ENCODE data around the gene MOK. TPM values are rescaled to one million over a fixed set of nuclear protein-coding genes. Genes with fewer than 3 reads are reported as not detected.

Gene MOK
- total RNA-seq, 1 experiment from 2014 or later, result 2.8 TPM

- no peak for DNase-seq
- Histone ChIP-seq H2BK120ac (ENCODE audit: low read depth, low read length, poor library complexity, severe bottlenecking) (no peak overlapping the region), H3K23me2 (ENCODE audit: insufficient read length, low read depth, low read length, poor library complexity, severe bottlenecking) (no peaks in the 10 kb centered on the region), H2BK20ac (ENCODE audit: low read depth, low read length, poor library complexity, severe bottlenecking) (no peak overlapping the region), H3K9me3 (ENCODE audit: control insufficient read depth, low read depth, low read length) (no peaks in the 10 kb centered on the region), H2BK12ac (ENCODE audit: insufficient read length, low read depth, low read length) (no peak overlapping the region), H3K18ac (ENCODE audit: insufficient read length, low read depth, low read length) (no peak overlapping the region), H4K20me1 (ENCODE audit: control insufficient read depth, insufficient read depth, insufficient read length) (no peaks in the 10 kb centered on the region), H2BK15ac (ENCODE audit: low read depth, low read length) (no peak overlapping the region), H3K56ac (ENCODE audit: insufficient read length, low read depth, low read length) (no peak overlapping the region), H3T11ph (ENCODE audit: low read length) (no peak overlapping the region), H4K8ac (replicated peaks; ENCODE audit: insufficient read length, low read depth, low read length) (no peak overlapping the region), H4K91ac (ENCODE audit: insufficient read length, low read depth, low read length) (no peak overlapping the region), H3K79me1 (ENCODE audit: insufficient read depth, low read depth, low read length, poor library complexity, severe bottlenecking) (no peaks in the 10 kb centered on the region), H3K23ac (ENCODE audit: insufficient read length, low read depth, low read length) (no peak overlapping the region), H3K27me3 (ENCODE audit: insufficient read depth, low read length) (no peaks in the 10 kb centered on the region), H2BK5ac (ENCODE audit: insufficient read length, low read length) (no peak overlapping the region), H3K79me2 (ENCODE audit: insufficient read depth, low read length) (no peaks in the 10 kb centered on the region), H3K9ac (ENCODE audit: extremely low read depth, insufficient read length, low read length) (no peak overlapping the region), H4K5ac (ENCODE audit: insufficient read length, low read depth, low read length) (no peak overlapping the region), H3K4me2 (ENCODE audit: insufficient read depth, insufficient read length, low read length) (no peak overlapping the region), H3K4ac (ENCODE audit: low read depth, low read length) (no peak overlapping the region), H3K14ac (ENCODE audit: insufficient read depth, low read length) (no peak overlapping the region), H3K4me1 (ENCODE audit: insufficient read depth, low read length) (no peaks in the 10 kb centered on the region), H2AFZ (ENCODE audit: low read length) (no peak overlapping the region), H3K27ac (ENCODE audit: insufficient read length, low read depth, low read length) (no peak overlapping the region), H2AK5ac (ENCODE audit: insufficient read length, low read length) (no peak overlapping the region)
- H3K27ac Mint-ChIP-seq, result no peak overlapping the region
- peaks cover 0 to 2% (median 0%) of the 10 kb centered on the region in 3 experiments; a peak in 2 of 7 replicates for H3K36me3 Mint-ChIP-seq (ENCODE audit: insufficient read depth in 1 of 3, low read depth in 3 of 3)
- TF ChIP-seq CTCF (conservative IDR thresholded peaks at IDR 0.05), result no peak
- H3K4me3 Mint-ChIP-seq, result no peak overlapping the region
- no CpG with 5 or more reads among the region's 6 CpGs for WGBS (ENCODE audit: extremely low coverage, insufficient read length, low lambda C conversion rate)
- no peaks in the 10 kb centered on the region for H3K27me3 Mint-ChIP-seq (ENCODE audit: low read depth)
- H3K9me3 Mint-ChIP-seq, result peaks cover 5 to 6% of the 10 kb centered on the region in 2 experiments; a peak in 4 of 5 replicates
- H3K4me1 Mint-ChIP-seq, result peaks cover 9 to 12% of the 10 kb centered on the region in 2 experiments
Measured at GRCh38 chr14:102278631-102278935, 26.4 kb downstream of the MOK start.

Measured in H9 (cell line).